T-helper 9 cell (primary cell): ENCODE data around the gene ART1.
"Not testable (repeated sequence)": the region's sequence is repeated elsewhere in the genome, so short reads cannot be mapped to it uniquely, and the experiment has no call there.

Experiments
- DNase-seq: peaks from one replicate; pipeline ENCODE4 v3.0.0-alpha.2; 2020

The ART1 gene

DNA sequence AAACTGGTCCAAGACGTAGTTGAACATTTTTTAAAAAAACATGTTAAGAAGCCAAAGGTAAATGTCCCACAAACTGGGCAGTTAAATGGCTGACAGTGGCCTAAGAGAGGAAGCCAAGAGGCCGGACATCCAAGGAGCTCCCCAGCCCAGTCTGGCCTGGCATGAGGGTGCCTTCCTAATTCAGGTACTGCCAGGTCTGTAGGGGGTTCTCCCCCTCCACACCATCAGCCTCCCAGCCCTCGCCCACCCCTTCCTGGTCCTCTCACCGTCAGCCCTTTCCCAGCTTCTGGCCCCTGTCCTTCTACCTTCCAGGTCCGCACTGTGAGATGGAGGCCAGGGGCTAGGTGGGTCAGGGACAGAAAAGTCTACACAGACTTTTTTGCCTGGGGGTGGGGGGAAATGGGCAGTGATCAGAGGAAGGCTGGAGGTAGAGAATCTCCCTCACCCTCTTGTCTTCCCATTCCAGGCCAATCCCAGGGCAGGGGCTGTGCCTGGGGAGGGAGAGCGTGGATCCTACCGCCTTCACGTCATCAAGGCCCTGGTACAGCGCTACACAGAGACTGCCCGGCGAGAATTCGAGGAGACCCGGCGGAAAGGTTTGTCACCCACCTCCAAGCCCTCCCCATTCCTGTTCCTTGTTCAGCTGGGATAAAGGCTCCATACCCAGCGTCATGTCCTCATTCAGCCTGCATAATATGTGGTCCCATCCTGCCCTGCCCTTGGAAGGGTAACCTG, 9.1 kb upstream of the ART1 start:
- DNase-seq: no peak

DNA sequence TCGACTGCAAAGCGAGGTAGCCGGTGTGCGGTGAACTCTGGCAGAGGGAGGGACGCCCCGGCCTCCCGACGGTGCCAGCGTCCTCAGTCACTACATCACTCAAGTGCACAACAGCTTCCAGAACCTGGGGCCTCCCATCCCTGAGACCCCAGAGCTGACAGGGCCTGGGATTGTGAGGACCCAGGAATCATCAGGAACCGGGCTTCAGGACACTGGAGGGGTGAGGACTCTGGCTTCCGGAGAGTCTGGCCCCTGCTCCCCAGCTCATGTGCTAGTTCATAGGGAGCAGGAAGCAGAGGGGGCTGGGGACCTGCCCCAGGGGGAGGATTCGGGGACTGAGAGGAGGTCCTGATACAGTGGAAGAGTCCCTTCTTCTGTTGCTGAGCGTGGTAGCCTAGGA, 7.7 kb upstream of the ART1 start:
- no peak for DNase-seq

- DNase-seq: no peak
These were observed 6.4 kb upstream of the ART1 start for GRCh38 chr11:3638513-3638912.

DNA sequence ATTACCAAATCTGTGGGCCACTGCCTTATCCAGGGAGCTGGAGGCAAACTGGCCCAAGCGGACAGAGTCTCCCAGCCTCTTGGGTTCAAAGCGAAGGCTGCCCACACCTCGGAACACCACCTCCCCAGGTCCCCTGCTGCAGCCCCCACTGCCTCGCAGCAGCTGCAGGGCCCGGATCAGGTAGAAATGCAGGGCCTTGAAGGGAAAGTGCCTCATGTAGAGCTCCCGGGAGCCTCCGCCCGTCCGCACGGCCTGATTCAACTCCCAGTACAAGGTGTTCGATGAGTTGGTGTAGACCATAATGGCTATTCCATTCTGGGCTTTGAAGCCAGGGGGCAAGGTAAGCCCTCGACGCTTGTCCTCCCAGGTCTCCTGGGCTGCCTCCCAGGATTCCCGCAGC, 5.1 kb upstream of the ART1 start:
- DNase-seq: no peak

- no peak for DNase-seq
These were observed 3.7 kb upstream of the ART1 start for GRCh38 chr11:3641191-3641590.

- no peak for DNase-seq
These were observed 3.2 kb upstream of the ART1 start, which contains the start of gene ART5 for GRCh38 chr11:3641701-3642070. ART5 (minus strand) TSS chr11:3641992; CDS start chr11:3641862, 130 bp downstream.

GRCh38 chr11:3642071-3642951, 2.6 kb upstream of the ART1 start:
- DNase-seq: peak; percentile 67

DNA sequence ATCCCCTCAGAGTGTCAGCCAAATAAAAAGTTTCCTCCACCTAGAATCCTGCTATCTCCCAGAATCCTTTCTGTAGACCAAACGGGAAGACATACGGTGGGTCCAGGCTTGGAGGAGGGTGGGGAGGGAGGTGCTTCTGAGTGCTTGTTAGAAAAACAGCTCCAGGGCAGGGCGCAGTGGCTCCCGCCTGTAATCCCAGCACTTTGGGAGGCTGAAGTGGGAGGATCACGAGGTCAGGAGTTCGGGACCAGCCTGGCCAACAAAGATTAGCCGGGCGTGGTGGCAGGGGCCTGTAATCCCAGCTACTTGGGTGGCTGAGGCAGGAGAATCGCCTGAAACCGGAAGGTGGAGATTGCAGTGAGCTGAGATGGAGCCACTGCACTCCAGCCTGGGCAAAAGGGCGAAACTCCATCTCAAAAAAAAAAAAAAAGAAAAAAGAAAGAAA, 1.8 kb upstream of the ART1 start:
- not testable (repeated sequence) for DNase-seq

DNA sequence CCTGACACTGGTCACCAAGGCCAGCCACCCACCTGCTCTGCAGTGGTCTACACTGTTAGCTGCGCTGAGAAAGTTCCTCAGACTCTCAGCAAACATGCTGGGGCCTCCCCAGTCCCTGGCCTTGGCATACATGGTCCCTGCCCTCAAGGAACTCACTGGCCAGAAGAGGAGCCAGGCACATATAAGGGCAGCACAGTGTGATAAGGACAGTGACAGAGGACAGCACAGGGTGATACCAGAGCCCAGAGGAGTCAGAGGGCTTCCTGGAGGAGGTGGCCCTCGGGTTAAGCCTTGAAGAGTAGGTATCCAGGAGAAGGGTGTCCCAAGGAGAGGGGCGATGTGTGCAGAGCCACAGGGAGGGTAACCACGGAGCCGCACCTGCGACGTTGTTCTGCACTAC, 624 bp downstream of the ART1 start:
- no peak for DNase-seq

GRCh38 chr11:3648843-3649242, 3.9 kb downstream of the ART1 start:
- not testable (repeated sequence) for DNase-seq

- DNase-seq: not testable (repeated sequence)
These were observed 4.4 kb downstream of the ART1 start for GRCh38 chr11:3649374-3649773.

- DNase-seq: not testable (repeated sequence)
These were observed 7.6 kb downstream of the ART1 start for GRCh38 chr11:3652514-3652913.

DNA sequence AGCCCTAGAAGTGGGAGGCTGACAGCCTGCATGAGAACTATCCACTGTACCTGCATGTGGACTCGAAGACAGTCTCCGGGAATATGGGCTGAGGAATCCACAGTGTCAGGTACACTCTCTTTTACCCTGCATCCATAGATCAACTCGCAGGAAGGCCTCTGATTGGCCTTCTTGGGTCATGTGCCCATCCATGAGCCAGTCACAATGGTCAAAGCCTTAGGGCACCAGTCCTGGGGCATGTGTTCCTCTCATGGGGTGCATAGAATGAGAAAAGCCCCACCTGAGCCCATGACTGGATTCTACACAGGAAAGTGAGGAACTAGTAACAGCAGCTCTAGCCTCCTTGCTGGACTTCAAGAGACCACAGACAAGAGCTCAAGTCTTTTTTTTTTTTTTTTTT, 10.6 kb downstream of the ART1 start:
- no peak for DNase-seq

DNA sequence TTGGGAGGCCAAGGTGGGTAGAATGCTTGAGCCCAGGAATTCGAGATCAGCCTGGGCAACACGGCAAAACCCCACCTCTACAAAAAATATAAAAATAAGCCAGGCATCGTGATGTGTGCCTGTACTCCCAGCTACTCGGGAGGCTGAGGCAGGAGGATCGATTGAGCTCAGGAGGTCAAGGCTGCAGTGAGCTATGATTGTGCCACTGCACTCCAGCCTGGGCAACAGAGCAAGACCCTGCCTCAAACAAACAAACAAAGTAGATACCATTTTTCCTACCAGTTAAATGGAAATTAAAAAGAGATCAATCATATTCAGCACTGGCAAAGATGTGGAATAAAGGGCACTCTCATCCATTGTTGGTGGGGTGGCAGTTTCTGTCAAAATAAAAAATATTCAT, 12.4 kb downstream of the ART1 start:
- DNase-seq: not testable (repeated sequence)

- no peak for DNase-seq
These were observed 13.3 kb downstream of the ART1 start for GRCh38 chr11:3658252-3658651.

GRCh38 chr11:3659595-3660515, 14.9 kb downstream of the ART1 start:
- DNase-seq: no peak

- DNase-seq: no peak
These were observed 16.0 kb downstream of the ART1 start for GRCh38 chr11:3660960-3661359.

GRCh38 chr11:3662856-3663255, 17.9 kb downstream of the ART1 start:
- no peak for DNase-seq

- DNase-seq: no peak
These were observed 19.2 kb downstream of the ART1 start for GRCh38 chr11:3664032-3664630.

DNA sequence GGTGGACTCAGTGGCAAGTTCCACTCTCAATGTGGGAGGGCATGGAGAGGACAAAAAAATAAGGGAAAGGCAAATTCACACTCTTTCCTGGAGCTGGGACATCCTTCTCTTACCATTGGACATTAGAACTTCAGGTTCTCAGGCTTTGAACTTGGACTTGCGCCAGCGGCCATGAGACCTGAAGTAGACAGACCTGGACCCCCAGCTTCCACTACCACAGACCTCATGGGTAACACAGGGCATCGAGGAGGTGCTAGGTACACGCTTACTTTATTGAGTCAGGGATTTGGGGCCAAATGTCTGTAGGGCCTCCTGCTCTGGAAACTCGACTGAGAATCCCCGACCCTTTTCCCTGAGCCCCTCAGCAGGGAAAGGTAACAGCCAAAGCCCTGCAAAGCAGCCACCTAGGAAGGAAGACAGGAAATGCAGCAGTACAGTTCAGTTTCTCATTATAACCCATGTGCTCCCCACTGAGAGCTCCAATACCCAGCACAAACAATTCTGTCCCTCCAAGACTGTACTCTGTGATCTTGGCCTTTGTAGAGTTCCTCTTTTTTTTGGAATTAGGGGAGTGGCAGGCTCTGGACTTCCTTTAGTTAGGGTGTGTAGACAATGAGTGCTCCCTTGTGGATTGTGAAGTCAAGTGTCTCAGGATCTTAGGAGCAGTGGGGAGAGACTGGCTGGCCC, 20.6 kb downstream of the ART1 start:
- DNase-seq: no peak

- no peak for DNase-seq
These were observed 21.1 kb downstream of the ART1 start for GRCh38 chr11:3666023-3666530.
